K562 (cell line): Measurements from ENCODE around the gene ZNF792. TPM values are rescaled to one million over a fixed set of nuclear protein-coding genes. Genes with fewer than 3 reads are reported as not detected.

Experiments
- ATAC-seq: fragments of 200-7000 bp; cut with Tn5 transposase; 3 replicates; pipeline ENCODE4 v1.9.1; 2020; ENCODE audit warnings: moderate library complexity
- BruUV-seq: library from RNA; stranded (reverse); fragments of 400-500 nt; replicated peaks from 2 replicates; lab custom pipeline; 2021; lab: Mats Ljungman, UMichigan
- CTCF ChIA-PET: fragments of 300-600 bp; formaldehyde crosslinking; extraction: SDS; loops from one replicate; lab custom pipeline; 2021; ENCODE audit warnings: low intra/inter-chr PET ratio; lab: Yijun Ruan, JAX
- POLR2A ChIA-PET: fragments of 300-600, 350-650 bp; sonication (Branson Sonifier 250); formaldehyde crosslinking; extraction: SDS; loops from one replicate; lab custom pipeline; 2021; ENCODE audit warnings: antibody characterized with exemption, inconsistent platforms; lab: Yijun Ruan, JAX
- DNase-seq, 4 experiments: peaks; one replicate each; pipeline versions ENCODE4 v3.0.0 to v3.0.0-alpha.2; 2011 to 2018; ENCODE audit warnings: low spot score in 3 of 4, mixed read lengths in 3 of 4; ENCODE audit errors: extremely low read depth in 1 of 4
- FAIRE-seq: peaks from 2 replicates; lab custom pipeline; 2011; peaks lifted over from hg19 to GRCh38; lab: Jason Lieb, UNC
- H2AFZ ChIP-seq: 2 replicates; pipeline ENCODE4 v1.6.0; 2011; ENCODE audit warnings: low read depth, low read length, control low read depth, inconsistent platforms
- H3K27ac ChIP-seq: fragments of 200-600 bp; 3 replicates; pipeline ENCODE4 v1.8.0; 2011; ENCODE audit warnings: low read depth, mild to moderate bottlenecking, control low read depth, inconsistent platforms, low read length, moderate library complexity, mixed read lengths; ENCODE audit errors: extremely low read depth
- H3K27me3 ChIP-seq, 2 experiments: fragments of 300-600 bp in 1 of 2; 2 replicates in 1 of 2; 3 replicates in 1 of 2; pipeline versions ENCODE4 v1.6.0 to v1.8.0; 2011; ENCODE audit warnings: inconsistent platforms in 2 of 2, low read length in 2 of 2, mild to moderate bottlenecking in 1 of 2, mixed read lengths in 1 of 2, moderate library complexity in 1 of 2; ENCODE audit not compliant: control insufficient read depth in 2 of 2, insufficient read depth in 2 of 2
- H3K36me3 ChIP-seq: fragments of 300-600 bp; 3 replicates; pipeline ENCODE4 v1.8.0; 2011; ENCODE audit warnings: mild to moderate bottlenecking, low read length, inconsistent platforms; ENCODE audit not compliant: control insufficient read depth, insufficient read depth
- H3K4me1 ChIP-seq, 2 experiments: fragments of 200-600 bp in 1 of 2; replicated peaks in 1 of 2; 2 replicates in 1 of 2; 3 replicates in 1 of 2; pipeline versions ENCODE4 v1.5.1 to v1.8.0; 2011; ENCODE audit warnings: inconsistent platforms in 2 of 2, low read length in 2 of 2, mild to moderate bottlenecking in 1 of 2, mixed read lengths in 1 of 2, moderate library complexity in 1 of 2; ENCODE audit not compliant: control insufficient read depth in 2 of 2, insufficient read depth in 2 of 2
- H3K4me2 ChIP-seq: 2 replicates; pipeline ENCODE4 v1.6.1; 2011; ENCODE audit warnings: low read length, control low read depth, inconsistent platforms, mixed read lengths; ENCODE audit not compliant: insufficient read depth
- H3K4me3 ChIP-seq: fragments of 200-600 bp; sonication (generic), shearing (Covaris generic); 2 replicates; pipeline ENCODE4 v1.5.1; 2016; ENCODE audit warnings: control low read depth, inconsistent platforms
- H3K79me2 ChIP-seq: fragments of 200-600 bp; 3 replicates; pipeline ENCODE4 v1.8.0; 2011; ENCODE audit warnings: low read length, inconsistent platforms; ENCODE audit not compliant: control insufficient read depth, insufficient read depth
- H3K9ac ChIP-seq, 2 experiments: 2 replicates each; pipeline versions ENCODE4 v1.6.0 to v1.6.1; 2011; ENCODE audit warnings: low read depth in 2 of 2, low read length in 2 of 2, control low read depth in 1 of 2, inconsistent platforms in 1 of 2, mild to moderate bottlenecking in 1 of 2, mixed read lengths in 1 of 2; ENCODE audit not compliant: insufficient read depth in 1 of 2
- H3K9me1 ChIP-seq: one replicate; pipeline ENCODE4 v1.6.0; 2011; ENCODE audit warnings: inconsistent platforms, mild to moderate bottlenecking, low read length, moderate library complexity; ENCODE audit not compliant: control insufficient read depth, insufficient read depth
- H3K9me3 ChIP-seq: replicated peaks from 2 replicates; pipeline ENCODE4 v1.5.1; 2011; ENCODE audit warnings: low read depth, low read length, inconsistent platforms; ENCODE audit not compliant: control insufficient read depth, insufficient read depth
- H4K20me1 ChIP-seq: replicated peaks from 2 replicates; pipeline ENCODE4 v1.6.1; 2011; ENCODE audit warnings: low read length, inconsistent platforms, mixed read lengths; ENCODE audit not compliant: control insufficient read depth, insufficient read depth
- CC2D1A ChIP-seq: fragments of 450-650 bp; IDR thresholded peaks from 2 replicates; pipeline ENCODE4 v1.6.1; 2017; ENCODE audit warnings: mild to moderate bottlenecking
- CUX1 ChIP-seq: fragments of 200-800 bp; sonication (Bioruptor generic); IDR thresholded peaks from 2 replicates; pipeline ENCODE4 v1.6.1; 2016; ENCODE audit warnings: missing genetic modification characterization, missing compliant biosample characterization
- PCBP2 ChIP-seq: fragments of 200-400 bp; formaldehyde crosslinking; IDR thresholded peaks from 2 replicates; pipeline ENCODE4 v1.6.1; 2018; ENCODE audit warnings: low read length, low read depth, mild to moderate bottlenecking, moderate library complexity; ENCODE audit not compliant: poor library complexity, severe bottlenecking
- POLR2G ChIP-seq: fragments of 200-400 bp; formaldehyde crosslinking; IDR thresholded peaks from 2 replicates; pipeline ENCODE4 v1.6.1; 2017; ENCODE audit warnings: low read depth, mild to moderate bottlenecking, antibody characterized with exemption, low read length, moderate library complexity
- RBFOX2 ChIP-seq: fragments of 200-400 bp; formaldehyde crosslinking; IDR thresholded peaks from 2 replicates; pipeline ENCODE4 v1.6.1; 2017; ENCODE audit warnings: low read depth, mild to moderate bottlenecking, low read length, moderate library complexity
- ZEB2 ChIP-seq: fragments of 450-650 bp; IDR thresholded peaks from 2 replicates; pipeline ENCODE4 v1.6.1; 2016
- ZNF24 ChIP-seq: fragments of 450-650 bp; IDR thresholded peaks from 2 replicates; pipeline ENCODE4 v1.6.1; 2016
- WGBS: fragments of 100-300 bp; shearing (Covaris generic); methylation state at CpG from one replicate; pipeline ENCODE4 v1.1.6; 2016; ENCODE audit warnings: low coverage, mixed read lengths; ENCODE audit not compliant: insufficient coverage; ENCODE audit errors: missing lambda C conversion rate; 5-methylcytosine and 5-hydroxymethylcytosine counted together
- in situ Hi-C: fragments of 300-500 bp; cut with MboI; formaldehyde crosslinking; loops from 4 replicates; pipeline ENCODE4 v1.15.0; 2018; ENCODE audit warnings: inconsistent platforms, mixed read lengths
- intact Hi-C: fragments of 100-400 bp; cut with micrococcal nuclease; formaldehyde crosslinking; loops from 2 replicates; pipeline ENCODE4 v1.14.2; 2022
- polyA plus RNA-seq, 8 experiments: library from polyadenylated mRNA; depleted of rRNA in 4 of 8; stranded (reverse) in 5 of 8; unstranded in 3 of 8; fragments of >200 nt; fragmentation: Nextera tagmentation in 2 of 8; fragmentation: Illumina TruSeq in 1 of 8; extraction: Ambion mirVana in 2 of 8; extraction: Trizol in 1 of 8; gene quantifications; 2 replicates each; pipeline versions ENCODE4 v1.2.1 to v1.2.3, GENCODE V29; 2011 to 2014; ENCODE audit warnings: inconsistent platforms in 1 of 8, missing spikeins in 1 of 8
- total RNA-seq, 7 experiments: library from RNA; depleted of rRNA in 6 of 7; stranded (reverse); fragments of >200 nt in 6 of 7; fragmentation: Illumina TruSeq in 2 of 7; extraction: Trizol in 2 of 7; gene quantifications; 2 replicates each; pipeline versions ENCODE4 v1.2.1 to v1.2.3, GENCODE V29; 2011 to 2021; ENCODE audit warnings: low replicate concordance in 1 of 7

ZNF792 gene
- total and polyA plus RNA-seq, 9 of the 15 experiments (the other 6 are each of a cell fraction or from before 2014, with no cell fraction given): 3.3 to 16.5 (median 10.4) TPM

GRCh38 chr19:34960940-34961679 is 2.9 kb downstream of the ZNF792 start:
- no peak for ATAC-seq
- TF ChIP-seq RBFOX2 (peak; percentile 65), CUX1 (CRISPR knock-in tag) (no peak), POLR2G (0 out of 2 replicates have a peak, but pooled peaks have one; percentile 32), ZEB2 (no peak), ZNF24 (no peak), CC2D1A (no peak), PCBP2 (no peak)
- no peak for FAIRE-seq
- no peaks in the 10 kb centered on the region for H3K9me1 ChIP-seq
- no peaks in the 10 kb centered on the region for H4K20me1 ChIP-seq
- H3K27me3 ChIP-seq: no peaks in the 10 kb centered on the region
- ChIA-PET CTCF (no interaction called here), POLR2A (no interaction called here)
- no peak overlapping the region for H3K4me3 ChIP-seq
- intact Hi-C loops (no loop called here), in situ Hi-C loops (no loop called here)
- peaks cover 59% of the 10 kb centered on the region for H3K9me3 ChIP-seq
- no peak overlapping the region for H3K9ac ChIP-seq
- no TSS peak for BruUV-seq
- no peak overlapping the region for H2AFZ ChIP-seq
- WGBS: 91% methylated on average over 11 of the region's 12 CpGs
- DNase-seq: no peak
- peaks cover 47% of the 10 kb centered on the region for H3K79me2 ChIP-seq
- H3K27ac ChIP-seq: no peak overlapping the region; the same call in 2 of the 3 replicates
- peaks cover 61% of the 10 kb centered on the region for H3K36me3 ChIP-seq
- peak overlapping the region; percentile 93 for H3K4me2 ChIP-seq
- peaks cover 12 to 28% of the 10 kb centered on the region in 2 experiments; a peak in 4 of 5 replicates for H3K4me1 ChIP-seq
